Measurements from ENCODE around the gene RPRD1B.

- TF ChIP-seq, protein P1, sequence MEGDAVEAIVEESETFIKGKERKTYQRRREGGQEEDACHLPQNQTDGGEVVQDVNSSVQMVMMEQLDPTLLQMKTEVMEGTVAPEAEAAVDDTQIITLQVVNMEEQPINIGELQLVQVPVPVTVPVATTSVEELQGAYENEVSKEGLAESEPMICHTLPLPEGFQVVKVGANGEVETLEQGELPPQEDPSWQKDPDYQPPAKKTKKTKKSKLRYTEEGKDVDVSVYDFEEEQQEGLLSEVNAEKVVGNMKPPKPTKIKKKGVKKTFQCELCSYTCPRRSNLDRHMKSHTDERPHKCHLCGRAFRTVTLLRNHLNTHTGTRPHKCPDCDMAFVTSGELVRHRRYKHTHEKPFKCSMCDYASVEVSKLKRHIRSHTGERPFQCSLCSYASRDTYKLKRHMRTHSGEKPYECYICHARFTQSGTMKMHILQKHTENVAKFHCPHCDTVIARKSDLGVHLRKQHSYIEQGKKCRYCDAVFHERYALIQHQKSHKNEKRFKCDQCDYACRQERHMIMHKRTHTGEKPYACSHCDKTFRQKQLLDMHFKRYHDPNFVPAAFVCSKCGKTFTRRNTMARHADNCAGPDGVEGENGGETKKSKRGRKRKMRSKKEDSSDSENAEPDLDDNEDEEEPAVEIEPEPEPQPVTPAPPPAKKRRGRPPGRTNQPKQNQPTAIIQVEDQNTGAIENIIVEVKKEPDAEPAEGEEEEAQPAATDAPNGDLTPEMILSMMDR (IDR thresholded peaks at IDR 0.05), result no peak
- TF ChIP-seq, protein P2, sequence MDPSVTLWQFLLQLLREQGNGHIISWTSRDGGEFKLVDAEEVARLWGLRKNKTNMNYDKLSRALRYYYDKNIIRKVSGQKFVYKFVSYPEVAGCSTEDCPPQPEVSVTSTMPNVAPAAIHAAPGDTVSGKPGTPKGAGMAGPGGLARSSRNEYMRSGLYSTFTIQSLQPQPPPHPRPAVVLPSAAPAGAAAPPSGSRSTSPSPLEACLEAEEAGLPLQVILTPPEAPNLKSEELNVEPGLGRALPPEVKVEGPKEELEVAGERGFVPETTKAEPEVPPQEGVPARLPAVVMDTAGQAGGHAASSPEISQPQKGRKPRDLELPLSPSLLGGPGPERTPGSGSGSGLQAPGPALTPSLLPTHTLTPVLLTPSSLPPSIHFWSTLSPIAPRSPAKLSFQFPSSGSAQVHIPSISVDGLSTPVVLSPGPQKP (IDR thresholded peaks at IDR 0.05; ENCODE audit: low read depth, low read length), result no peak
- TF ChIP-seq RFX5 (IDR thresholded peaks at IDR 0.05) (no peak), ZC3H11A (IDR thresholded peaks at IDR 0.05) (no peak), MYC (IDR thresholded peaks at IDR 0.05; ENCODE audit: borderline replicate concordance, low read length) (no peak), CEBPB (IDR thresholded peaks at IDR 0.05) (no peak), JUNB (IDR thresholded peaks at IDR 0.05) (no peak), SMC3 (IDR thresholded peaks at IDR 0.05) (no peak), REST (IDR thresholded peaks at IDR 0.05) (no peak), FOSL2 (IDR thresholded peaks at IDR 0.05) (no peak), FOSL2 (CRISPR knock-in tag; IDR thresholded peaks at IDR 0.05) (no peak), GATA3 (IDR thresholded peaks at IDR 0.05; ENCODE audit: borderline replicate concordance) (no peak)
- TF ChIP-seq, protein P3, sequence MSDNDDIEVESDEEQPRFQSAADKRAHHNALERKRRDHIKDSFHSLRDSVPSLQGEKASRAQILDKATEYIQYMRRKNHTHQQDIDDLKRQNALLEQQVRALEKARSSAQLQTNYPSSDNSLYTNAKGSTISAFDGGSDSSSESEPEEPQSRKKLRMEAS (IDR thresholded peaks at IDR 0.05), result no peak
These were observed 82.3 kb downstream of the RPRD1B start for GRCh38 chr20:38115896-38116295.

Data from A549 (cell line).